CD14-positive monocyte (primary cell): ENCODE data around the gene ACE. TPM values are rescaled to one million over a fixed set of nuclear protein-coding genes. Genes with fewer than 3 reads are reported as not detected.

Experiments used
- DNase-seq, 3 donors: peaks; one replicate each; pipeline ENCODE4 v3.0.0-alpha.2; 2011 to 2022
- H2AFZ ChIP-seq: 2 replicates; pipeline ENCODE4 v1.6.0; 2012; ENCODE audit warnings: mild to moderate bottlenecking, low read depth, low read length, inconsistent platforms; ENCODE audit not compliant: insufficient read depth, poor library complexity, severe bottlenecking
- H3K27ac ChIP-seq, 2 donors: 1 replicate in 1 of 2; 2 replicates in 1 of 2; pipeline ENCODE4 v1.5.1; 2012 to 2013; ENCODE audit warnings: low read length in 2 of 2, control low read depth in 1 of 2, inconsistent platforms in 1 of 2, low read depth in 1 of 2, mild to moderate bottlenecking in 1 of 2
- H3K27me3 ChIP-seq, 2 donors: one replicate each; pipeline versions ENCODE4 v1.6.0 to v1.6.1; 2011 to 2013; ENCODE audit warnings: low read length in 2 of 2; ENCODE audit not compliant: control insufficient read depth in 2 of 2, insufficient read depth in 2 of 2
- H3K36me3 ChIP-seq, 2 donors: replicated peaks in 1 of 2; 1 replicate in 1 of 2; 2 replicates in 1 of 2; pipeline versions ENCODE4 v1.5.1 to v1.6.1; 2012 to 2013; ENCODE audit warnings: low read length in 2 of 2, control low read depth in 1 of 2, inconsistent platforms in 1 of 2, mild to moderate bottlenecking in 1 of 2; ENCODE audit not compliant: insufficient read depth in 2 of 2, control insufficient read depth in 1 of 2
- H3K4me1 ChIP-seq, 2 donors: 1 replicate in 1 of 2; 2 replicates in 1 of 2; pipeline versions ENCODE4 v1.5.1 to v1.6.1; 2012 to 2013; ENCODE audit warnings: low read length in 2 of 2, control low read depth in 1 of 2, inconsistent platforms in 1 of 2, mild to moderate bottlenecking in 1 of 2, moderate library complexity in 1 of 2; ENCODE audit not compliant: insufficient read depth in 2 of 2, control insufficient read depth in 1 of 2
- H3K4me2 ChIP-seq: replicated peaks from 2 replicates; pipeline ENCODE3; 2012; ENCODE audit warnings: low read length, moderate library complexity, mild to moderate bottlenecking; ENCODE audit not compliant: poor library complexity, severe bottlenecking; ENCODE audit errors: extremely low read depth
- H3K4me3 ChIP-seq, 3 experiments: fragments of 200-600 bp in 1 of 3; sonication (generic) in 1 of 3; replicated peaks in 1 of 3; 1 replicate in 2 of 3; 2 replicates in 1 of 3; pipeline ENCODE4 v1.5.1; 2011 to 2013; ENCODE audit warnings: low read length in 3 of 3, mild to moderate bottlenecking in 3 of 3, control low read depth in 2 of 3, low read depth in 2 of 3, inconsistent platforms in 1 of 3, moderate library complexity in 1 of 3
- H3K79me2 ChIP-seq: 2 replicates; pipeline ENCODE4 v1.6.0; 2012; ENCODE audit warnings: mild to moderate bottlenecking, control low read depth, inconsistent platforms, low read length, moderate library complexity; ENCODE audit not compliant: insufficient read depth
- H3K9ac ChIP-seq: 2 replicates; pipeline ENCODE4 v1.6.0; 2017; ENCODE audit warnings: low read length, mild to moderate bottlenecking; ENCODE audit not compliant: insufficient read depth, poor library complexity, severe bottlenecking
- H3K9me3 ChIP-seq, 2 donors: replicated peaks in 1 of 2; 1 replicate in 1 of 2; 2 replicates in 1 of 2; pipeline versions ENCODE4 v1.5.1 to v1.6.1; 2012 to 2013; ENCODE audit warnings: low read length in 2 of 2, control low read depth in 1 of 2; ENCODE audit not compliant: control insufficient read depth in 1 of 2, insufficient read depth in 1 of 2
- H4K20me1 ChIP-seq: 2 replicates; pipeline ENCODE4 v1.6.0; 2012; ENCODE audit warnings: mild to moderate bottlenecking, low read length, control low read depth, moderate library complexity; ENCODE audit not compliant: insufficient read depth
- H3K27ac Mint-ChIP-seq, 7 donors: one replicate each; pipeline ENCODE4 v1.8.0; 2020; ENCODE audit warnings: mild to moderate bottlenecking in 7 of 7, mixed read lengths in 7 of 7, moderate library complexity in 6 of 7, inconsistent platforms in 2 of 7
- H3K27me3 Mint-ChIP-seq, 3 donors: one replicate each; pipeline ENCODE4 v1.8.0; 2021 to 2022; ENCODE audit warnings: low read depth in 3 of 3, mild to moderate bottlenecking in 3 of 3, mixed read lengths in 3 of 3, moderate library complexity in 3 of 3, inconsistent platforms in 1 of 3
- H3K36me3 Mint-ChIP-seq, 2 donors: one replicate each; pipeline ENCODE4 v1.8.0; 2020; ENCODE audit warnings: mixed read lengths in 2 of 2, inconsistent platforms in 1 of 2, mild to moderate bottlenecking in 1 of 2
- H3K4me1 Mint-ChIP-seq: one replicate; pipeline ENCODE4 v1.8.0; 2020; ENCODE audit warnings: mild to moderate bottlenecking, mixed read lengths
- H3K4me3 Mint-ChIP-seq, 2 donors: one replicate each; pipeline ENCODE4 v1.8.0; 2020; ENCODE audit warnings: mild to moderate bottlenecking in 2 of 2, mixed read lengths in 2 of 2, moderate library complexity in 1 of 2
- H3K9me3 Mint-ChIP-seq, 7 donors: one replicate each; pipeline ENCODE4 v1.8.0; 2020 to 2022; ENCODE audit warnings: mixed read lengths in 7 of 7, mild to moderate bottlenecking in 6 of 7, moderate library complexity in 6 of 7, inconsistent platforms in 2 of 7
- CTCF ChIP-seq: fragments of 200-600 bp; IDR thresholded peaks from one replicate; pipeline ENCODE4 v1.8.0; 2022; ENCODE audit warnings: antibody characterized with exemption, mild to moderate bottlenecking
- WGBS: methylation state at CpG from one replicate; pipeline ENCODE4 v1.1.5; 2013; ENCODE audit warnings: missing lambda C conversion rate; ENCODE audit not compliant: insufficient coverage; 5-methylcytosine and 5-hydroxymethylcytosine counted together
- intact Hi-C, 2 donors: fragments of 100-400 bp; cut with micrococcal nuclease; formaldehyde crosslinking; loops; one replicate each; pipeline versions ENCODE4 v1.15.0 to v1.15.1; 2023
- polyA plus RNA-seq, 3 donors: library from polyadenylated mRNA; depleted of rRNA in 1 of 3; unstranded in 2 of 3; stranded (reverse) in 1 of 3; fragments of 300-500 nt in 2 of 3; fragments of >200 nt in 1 of 3; fragmentation: Illumina TruSeq in 2 of 3; gene quantifications; 1 replicate in 2 of 3; 2 replicates in 1 of 3; pipeline ENCODE4 v1.2.3, GENCODE V29; 2012 to 2021

The ACE gene
- polyA plus RNA-seq, 3 donors = 0.55 TPM; not detected in 2

GRCh38 chr17:63454915-63455314, 21.9 kb upstream of the ACE start:
- WGBS = 35% methylated on average over 5 of the region's 5 CpGs
- peak overlapping the region; percentile 29 for H2AFZ ChIP-seq

GRCh38 chr17:63455417-63455816, 21.4 kb upstream of the ACE start:
- no peak overlapping the region for H3K4me3 Mint-ChIP-seq
- intact Hi-C loops = loop anchor here in 1 of 2 donors (10.0 kb wide), 1 partner anchor 89 kb away; no protein-coding TSS in a partner anchor
- H3K9me3 ChIP-seq = no peaks in the 10 kb centered on the region
- H3K27me3 Mint-ChIP-seq = peaks cover 3 to 16% (median 11%) of the 10 kb centered on the region in 3 donors
- H3K36me3 ChIP-seq = no peaks in the 10 kb centered on the region
- WGBS = no CpG with 5 or more reads among the region's 4 CpGs
- H2AFZ ChIP-seq = no peak overlapping the region
- no peak overlapping the region for H3K27ac Mint-ChIP-seq
- H3K27ac ChIP-seq = no peak overlapping the region
- no peaks in the 10 kb centered on the region for H4K20me1 ChIP-seq
- peaks cover 4 to 9% of the 10 kb centered on the region in 2 donors for H3K4me1 ChIP-seq
- no peaks in the 10 kb centered on the region for H3K36me3 Mint-ChIP-seq
- no peak overlapping the region for H3K4me3 ChIP-seq
- no peak for DNase-seq
- no peaks in the 10 kb centered on the region for H3K79me2 ChIP-seq
- no peaks in the 10 kb centered on the region for H3K27me3 ChIP-seq
- no peak overlapping the region for H3K9ac ChIP-seq
- H3K4me2 ChIP-seq = no peak overlapping the region
- peaks cover 0 to 4% (median 0%) of the 10 kb centered on the region in 7 donors for H3K9me3 Mint-ChIP-seq
- H3K4me1 Mint-ChIP-seq = peaks cover 9% of the 10 kb centered on the region
- no peak for TF ChIP-seq CTCF

More at GRCh38 chr17:63454915-63455314, 21.9 kb upstream of the ACE start:
- Mint-ChIP-seq H3K27me3 (peaks cover 3 to 20% (median 14%) of the 10 kb centered on the region in 3 donors), H3K27ac (no peak overlapping the region), H3K4me1 (peaks cover 11% of the 10 kb centered on the region), H3K36me3 (no peaks in the 10 kb centered on the region), H3K4me3 (no peak overlapping the region), H3K9me3 (peaks cover 0 to 4% (median 0%) of the 10 kb centered on the region in 7 donors)
- H3K79me2 ChIP-seq = no peaks in the 10 kb centered on the region
- no peak for DNase-seq
- no peak overlapping the region for H3K4me2 ChIP-seq
- no peak overlapping the region for H3K9ac ChIP-seq
- no peak for TF ChIP-seq CTCF
- intact Hi-C loops = loop anchor here in 1 of 2 donors (10.0 kb wide), 1 partner anchor 90 kb away; no protein-coding TSS in a partner anchor
- no peak overlapping the region for H3K4me3 ChIP-seq
- no peaks in the 10 kb centered on the region for H3K27me3 ChIP-seq
- H3K36me3 ChIP-seq = no peaks in the 10 kb centered on the region
- H4K20me1 ChIP-seq = no peaks in the 10 kb centered on the region
- peaks cover 3 to 9% of the 10 kb centered on the region in 2 donors for H3K4me1 ChIP-seq
- no peaks in the 10 kb centered on the region for H3K9me3 ChIP-seq
- H3K27ac ChIP-seq = no peak overlapping the region
